HCEC 1CT (cell line): ENCODE measurements around the gene EFNA3.
"Not testable (repeated sequence)": the region's sequence is repeated elsewhere in the genome, so short reads cannot be mapped to it uniquely, and the experiment has no call there.

ENCODE experiments used
- DNase-seq: peaks from one replicate; pipeline ENCODE4 v3.0.0-alpha.2; 2017

EFNA3 gene

GRCh38 chr1:155118090-155118489 is 39.5 kb downstream of the EFNA3 start:
- not testable (repeated sequence) for DNase-seq

- no peak for DNase-seq
Observed at GRCh38 chr1:155120253-155120652, 41.6 kb downstream of the EFNA3 start.

GRCh38 chr1:155121249-155121648 is 42.6 kb downstream of the EFNA3 start:
- no peak for DNase-seq

- no peak for DNase-seq
Observed at GRCh38 chr1:155122308-155122707, 43.7 kb downstream of the EFNA3 start.

- DNase-seq, result no peak
Observed at GRCh38 chr1:155123801-155124200, 45.2 kb downstream of the EFNA3 start.

- DNase-seq, result no peak
Observed at GRCh38 chr1:155124503-155125463, 46.1 kb downstream of the EFNA3 start.

- no peak for DNase-seq
Observed at GRCh38 chr1:155125511-155125945, 46.9 kb downstream of the EFNA3 start.

- no peak for DNase-seq
Observed at GRCh38 chr1:155125946-155126555, 47.4 kb downstream of the EFNA3 start.

- no peak for DNase-seq
Observed at GRCh38 chr1:155126556-155127104, 48.0 kb downstream of the EFNA3 start.

GRCh38 chr1:155127105-155127966 is 48.7 kb downstream of the EFNA3 start, which contains the start of gene EFNA1:
Gene EFNA1, plus strand, starts transcription at chr1:155127876. Its CDS starts 102 bp downstream, at chr1:155127978.
- DNase-seq, result no peak

- no peak for DNase-seq
Observed at GRCh38 chr1:155127967-155128754, 49.5 kb downstream of the EFNA3 start.

- no peak for DNase-seq
Observed at GRCh38 chr1:155128755-155129473, 50.3 kb downstream of the EFNA3 start.

GRCh38 chr1:155130272-155131006 is 51.8 kb downstream of the EFNA3 start:
- no peak for DNase-seq

GRCh38 chr1:155131285-155131684 is 52.6 kb downstream of the EFNA3 start:
- DNase-seq, result no peak

GRCh38 chr1:155131856-155132255 is 53.2 kb downstream of the EFNA3 start:
- DNase-seq, result no peak

GRCh38 chr1:155133799-155134281 is 55.2 kb downstream of the EFNA3 start:
- no peak for DNase-seq

- no peak for DNase-seq
Observed at GRCh38 chr1:155134322-155134721, 55.7 kb downstream of the EFNA3 start.

GRCh38 chr1:155134880-155135414 is 56.3 kb downstream of the EFNA3 start:
- peak; percentile 88 for DNase-seq

GRCh38 chr1:155135415-155136028 is 56.9 kb downstream of the EFNA3 start, which contains the start of gene SLC50A1:
Gene SLC50A1, plus strand, starts transcription at chr1:155135852. Its CDS starts 60 bp downstream, at chr1:155135912.
- DNase-seq, result peak; percentile 89
